Sigmoid colon (tissue), 7 donors: ENCODE data around the gene MCOLN2. TPM values are rescaled to one million over a fixed set of nuclear protein-coding genes. Genes with fewer than 3 reads are reported as not detected.

ENCODE experiments used
- DNase-seq: peaks from one replicate; pipeline ENCODE4 v3.0.0-alpha.2; 2019
- H3K27ac ChIP-seq, 4 donors: fragments of 200-600 bp; sonication (generic); one replicate each; pipeline ENCODE4 v1.5.1; 2016 to 2019; ENCODE audit warnings: mild to moderate bottlenecking in 1 of 4
- H3K27me3 ChIP-seq, 3 donors: fragments of 200-600 bp; sonication (generic); one replicate each; pipeline ENCODE4 v1.5.1; 2019; ENCODE audit warnings: mild to moderate bottlenecking in 1 of 3
- H3K36me3 ChIP-seq, 4 donors: fragments of 200-600 bp; sonication (generic); one replicate each; pipeline ENCODE4 v1.5.1; 2016 to 2019
- H3K4me1 ChIP-seq, 4 donors: fragments of 200-600 bp; sonication (generic); one replicate each; pipeline ENCODE4 v1.5.1; 2017 to 2019
- H3K4me3 ChIP-seq, 4 donors: fragments of 200-600 bp; sonication (generic); one replicate each; pipeline ENCODE4 v1.5.1; 2017 to 2019; ENCODE audit warnings: mild to moderate bottlenecking in 2 of 4, moderate library complexity in 1 of 4
- H3K9me3 ChIP-seq, 4 donors: fragments of 200-600 bp in 3 of 4; sonication (generic) in 3 of 4; one replicate each; pipeline versions ENCODE4 v1.5.1 to v1.6.1; 2013 to 2019
- EP300 ChIP-seq, 4 donors: sonication (generic); formaldehyde crosslinking; IDR thresholded peaks; one replicate each; pipeline ENCODE4 v1.6.1; 2017; ENCODE audit warnings: antibody characterized with exemption in 4 of 4
- POLR2A ChIP-seq, 2 donors: fragments of 450-650 bp; IDR thresholded peaks; one replicate each; pipeline ENCODE4 v1.6.1; 2016; ENCODE audit warnings: antibody characterized with exemption in 2 of 2, mild to moderate bottlenecking in 2 of 2, moderate library complexity in 2 of 2
- POLR2AphosphoS5 ChIP-seq, 4 donors: sonication (generic); formaldehyde crosslinking; IDR thresholded peaks; one replicate each; pipeline ENCODE4 v1.6.1; 2017; ENCODE audit warnings: antibody characterized with exemption in 4 of 4
- WGBS, 2 donors: extraction: QIAGEN DNeasy Blood & Tissue Kit; methylation state at CpG; one replicate each; pipeline ENCODE4 v1.1.7; 2013; 5-methylcytosine and 5-hydroxymethylcytosine counted together
- intact Hi-C: fragments of 100-400 bp; cut with DNase I; formaldehyde crosslinking; loops from one replicate; pipeline ENCODE4 v1.15.1; 2023
- polyA plus RNA-seq, 3 donors: library from polyadenylated mRNA; stranded (reverse); fragments of 200-250 nt; gene quantifications; one replicate each; pipeline ENCODE4 v1.2.3, GENCODE V29; 2013
- total RNA-seq, 4 donors: library from RNA; depleted of rRNA; stranded (reverse); fragments of >200 nt; gene quantifications; one replicate each; pipeline ENCODE4 v1.1.0, GENCODE V29; 2016
- TF ChIP-seq, protein P1 (sequence below), 4 experiments: fragments of 450-650 bp in 3 of 4; fragments of 200-600 bp in 1 of 4; IDR thresholded peaks; one replicate each; pipeline ENCODE4 v1.5.1; 2016 to 2019; ENCODE audit warnings: antibody characterized with exemption in 4 of 4, mild to moderate bottlenecking in 3 of 4, moderate library complexity in 2 of 4
- donor health status: healthy with polysubstance abuse.
- donor health status: Bipolar disorder and iron deficiency.
- donor health status: healthy.

Gene MCOLN2
- total and polyA plus RNA-seq, 7 donors = 0.54 to 15.0 (median 4.9) TPM

DNA sequence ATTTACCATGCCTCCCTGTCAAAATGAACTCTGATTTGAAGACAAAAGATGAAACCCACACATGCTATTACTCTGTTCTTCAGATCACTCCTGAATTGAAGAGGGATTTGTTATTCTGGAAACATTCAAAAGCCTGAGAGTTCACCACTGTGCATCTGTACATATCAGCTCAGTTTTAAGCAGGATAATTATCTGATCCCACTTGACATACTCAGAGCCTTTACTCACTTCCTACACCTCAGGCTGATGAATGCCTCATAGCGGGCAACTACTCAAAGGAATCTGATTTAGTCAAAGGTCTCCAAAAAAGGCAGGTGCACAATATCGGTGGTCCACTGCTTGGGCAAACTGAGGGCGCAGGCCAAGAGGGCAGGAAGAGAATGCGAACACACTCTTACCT, 56.4 kb downstream of the MCOLN2 start:
- H3K27me3 ChIP-seq = no peaks in the 10 kb centered on the region
- TF ChIP-seq, protein P1, sequence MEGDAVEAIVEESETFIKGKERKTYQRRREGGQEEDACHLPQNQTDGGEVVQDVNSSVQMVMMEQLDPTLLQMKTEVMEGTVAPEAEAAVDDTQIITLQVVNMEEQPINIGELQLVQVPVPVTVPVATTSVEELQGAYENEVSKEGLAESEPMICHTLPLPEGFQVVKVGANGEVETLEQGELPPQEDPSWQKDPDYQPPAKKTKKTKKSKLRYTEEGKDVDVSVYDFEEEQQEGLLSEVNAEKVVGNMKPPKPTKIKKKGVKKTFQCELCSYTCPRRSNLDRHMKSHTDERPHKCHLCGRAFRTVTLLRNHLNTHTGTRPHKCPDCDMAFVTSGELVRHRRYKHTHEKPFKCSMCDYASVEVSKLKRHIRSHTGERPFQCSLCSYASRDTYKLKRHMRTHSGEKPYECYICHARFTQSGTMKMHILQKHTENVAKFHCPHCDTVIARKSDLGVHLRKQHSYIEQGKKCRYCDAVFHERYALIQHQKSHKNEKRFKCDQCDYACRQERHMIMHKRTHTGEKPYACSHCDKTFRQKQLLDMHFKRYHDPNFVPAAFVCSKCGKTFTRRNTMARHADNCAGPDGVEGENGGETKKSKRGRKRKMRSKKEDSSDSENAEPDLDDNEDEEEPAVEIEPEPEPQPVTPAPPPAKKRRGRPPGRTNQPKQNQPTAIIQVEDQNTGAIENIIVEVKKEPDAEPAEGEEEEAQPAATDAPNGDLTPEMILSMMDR (IDR thresholded peaks at IDR 0.05) = no peak
- TF ChIP-seq EP300 (IDR thresholded peaks at IDR 0.05) (no peak), POLR2A (IDR thresholded peaks at IDR 0.05) (no peak), POLR2AphosphoS5 (IDR thresholded peaks at IDR 0.05) (no peak)
- no peaks in the 10 kb centered on the region for H3K9me3 ChIP-seq
- intact Hi-C loops = loop anchor here (10.0 kb wide), 1 partner anchor 634 kb away; no protein-coding TSS in a partner anchor
- peaks cover 0 to 4% (median under 1%) of the 10 kb centered on the region in 4 donors for H3K4me1 ChIP-seq
- H3K36me3 ChIP-seq = no peaks in the 10 kb centered on the region
- 93% methylated on average over 4 of the region's 4 CpGs for WGBS, 2 donors
- DNase-seq = no peak
- H3K4me3 ChIP-seq = no peak overlapping the region
- H3K27ac ChIP-seq = no peak overlapping the region

DNA sequence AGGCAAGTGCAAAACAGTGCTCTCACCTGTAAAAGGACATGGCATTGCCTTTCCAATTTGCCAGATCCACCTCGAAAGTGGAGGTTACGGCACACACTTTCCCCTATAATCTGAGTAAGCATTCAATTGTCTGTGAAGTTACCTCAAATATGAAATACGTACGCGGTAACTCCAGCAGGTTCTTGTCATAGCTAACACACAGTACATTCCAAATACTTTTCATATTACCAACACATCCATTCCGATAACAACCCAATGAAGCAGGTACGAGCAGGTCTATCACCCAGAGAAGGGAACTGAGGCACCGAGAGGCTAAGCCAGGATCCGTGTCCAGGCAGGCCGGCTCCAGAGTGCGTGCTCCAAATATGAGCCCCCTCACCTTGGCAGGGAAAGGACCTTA, 57.2 kb downstream of the MCOLN2 start:
- H3K4me3 ChIP-seq = no peak overlapping the region
- intact Hi-C loops = loop anchor here (5.0 to 10.0 kb wide), 3 partner anchors 167 to 635 kb away; no protein-coding TSS in a partner anchor
- H3K27me3 ChIP-seq = no peaks in the 10 kb centered on the region
- 97% methylated on average over 11 of the region's 11 CpGs for WGBS, 2 donors
- no peak for TF ChIP-seq EP300 (IDR thresholded peaks at IDR 0.05)
- no peak for TF ChIP-seq POLR2A (IDR thresholded peaks at IDR 0.05)
- no peak for TF ChIP-seq POLR2AphosphoS5 (IDR thresholded peaks at IDR 0.05)
- TF ChIP-seq, protein P1 (IDR thresholded peaks at IDR 0.05) = no peak
- no peak overlapping the region for H3K27ac ChIP-seq
- no peaks in the 10 kb centered on the region for H3K9me3 ChIP-seq
- H3K36me3 ChIP-seq = no peaks in the 10 kb centered on the region
- H3K4me1 ChIP-seq = peaks cover 0 to 3% (median 0%) of the 10 kb centered on the region in 4 donors
- DNase-seq = no peak

DNA sequence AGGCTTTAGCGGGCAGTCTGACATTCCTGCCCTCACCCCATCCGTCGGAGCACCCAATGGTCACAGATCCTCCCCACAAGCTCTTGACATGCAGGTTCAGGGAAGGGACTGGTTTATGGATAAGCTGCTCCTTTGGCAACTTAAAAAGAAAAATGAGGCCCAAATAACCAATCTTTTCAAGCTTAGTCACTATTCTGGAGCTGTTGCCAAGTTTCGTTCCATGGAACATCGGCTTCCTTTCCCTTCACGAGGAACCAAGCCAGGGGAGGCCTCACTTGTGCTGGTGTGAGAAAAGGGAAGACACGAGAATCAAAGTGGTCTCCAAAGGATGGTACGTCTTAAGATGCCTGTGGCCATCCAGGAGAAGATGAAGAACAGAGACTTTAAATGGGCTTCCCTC, 57.8 kb downstream of the MCOLN2 start:
- TF ChIP-seq POLR2A (IDR thresholded peaks at IDR 0.05) (no peak), POLR2AphosphoS5 (IDR thresholded peaks at IDR 0.05) (no peak), EP300 (IDR thresholded peaks at IDR 0.05) (no peak)
- TF ChIP-seq, protein P1 (IDR thresholded peaks at IDR 0.05) = no peak
- Histone ChIP-seq H3K27me3 (no peaks in the 10 kb centered on the region), H3K9me3 (no peaks in the 10 kb centered on the region), H3K4me1 (peaks cover 0 to 3% (median 0%) of the 10 kb centered on the region in 4 donors), H3K27ac (no peak overlapping the region), H3K36me3 (no peaks in the 10 kb centered on the region), H3K4me3 (no peak overlapping the region)
- DNase-seq = no peak
- intact Hi-C loops = loop anchor here (5.0 to 10.0 kb wide), 2 partner anchors 167 to 274 kb away; no protein-coding TSS in a partner anchor
- WGBS, 2 donors = 87 to 90% methylated on average over 8 of the region's 8 CpGs

DNA sequence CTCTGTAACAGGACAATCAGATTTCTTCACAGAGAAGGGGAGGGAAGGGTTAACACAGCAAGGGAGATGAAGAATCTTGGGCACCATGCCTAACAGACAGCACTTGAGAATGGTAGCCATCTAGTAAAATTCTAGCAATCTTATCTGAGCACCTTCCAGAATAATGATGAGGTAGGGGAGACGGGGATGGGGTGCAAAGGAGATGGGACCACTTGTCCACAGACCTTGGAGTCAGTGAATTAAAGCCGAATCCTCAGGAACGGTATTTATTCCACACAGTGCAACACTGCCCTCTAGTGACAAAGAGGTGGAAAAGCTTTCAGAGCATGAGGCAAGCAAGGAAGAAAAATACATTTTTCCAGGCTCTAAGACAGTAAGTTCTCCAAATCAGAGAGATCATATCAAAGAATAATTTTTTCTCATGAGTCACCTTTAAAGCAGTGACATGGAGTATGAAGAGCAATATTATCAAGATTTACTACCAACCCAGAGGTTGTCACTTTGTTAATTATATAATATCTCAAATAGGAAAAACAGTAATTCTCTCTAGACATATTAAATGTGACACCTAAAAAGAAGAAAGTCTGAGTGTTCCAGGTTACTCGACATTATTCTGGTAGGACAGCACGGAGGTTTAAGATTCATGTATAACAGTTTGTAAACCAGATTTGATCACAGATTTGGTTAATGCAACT, 60.6 kb downstream of the MCOLN2 start:
- no peak overlapping the region for H3K4me3 ChIP-seq

More for the DNA sequence above, 60.6 kb downstream of the MCOLN2 start:
- 4 to 5% methylated on average over 5 of the region's 5 CpGs for WGBS, 2 donors
- Histone ChIP-seq H3K36me3 (no peaks in the 10 kb centered on the region), H3K4me1 (peaks cover 0 to 3% (median 0%) of the 10 kb centered on the region in 4 donors), H3K27ac (no peak overlapping the region), H3K27me3 (no peaks in the 10 kb centered on the region), H3K9me3 (no peaks in the 10 kb centered on the region)
- DNase-seq = no peak
- TF ChIP-seq, protein P1 (IDR thresholded peaks at IDR 0.05) = peak; percentile 69 to 87 (median 74)
- TF ChIP-seq POLR2AphosphoS5 (IDR thresholded peaks at IDR 0.05) = no peak
- TF ChIP-seq POLR2A (IDR thresholded peaks at IDR 0.05) = no peak
- TF ChIP-seq EP300 (IDR thresholded peaks at IDR 0.05) = no peak
- intact Hi-C loops = loop anchor here (5.0 to 10.0 kb wide), 2 partner anchors 164 to 271 kb away; no protein-coding TSS in a partner anchor
